Measurements from ENCODE around the gene MFSD6L. TPM values are rescaled to one million over a fixed set of nuclear protein-coding genes. Genes with fewer than 3 reads are reported as not detected.

The MFSD6L gene
- total RNA-seq = not detected
- long read RNA-seq = 0 reads

GRCh38 chr17:8798846-8799569 lies at the start of gene MFSD6L:
MFSD6L (minus strand) TSS chr17:8799365; CDS start chr17:8799120, 245 bp downstream.
- no peak for DNase-seq (ENCODE audit: low spot score)
- intact Hi-C loops (cut with DNase I) = no loop called here

GRCh38 chr17:8847891-8848290 lies 48.7 kb upstream of the MFSD6L start:
- DNase-seq (ENCODE audit: low spot score) = no peak
- intact Hi-C loops (cut with DNase I) = no loop called here

DNA sequence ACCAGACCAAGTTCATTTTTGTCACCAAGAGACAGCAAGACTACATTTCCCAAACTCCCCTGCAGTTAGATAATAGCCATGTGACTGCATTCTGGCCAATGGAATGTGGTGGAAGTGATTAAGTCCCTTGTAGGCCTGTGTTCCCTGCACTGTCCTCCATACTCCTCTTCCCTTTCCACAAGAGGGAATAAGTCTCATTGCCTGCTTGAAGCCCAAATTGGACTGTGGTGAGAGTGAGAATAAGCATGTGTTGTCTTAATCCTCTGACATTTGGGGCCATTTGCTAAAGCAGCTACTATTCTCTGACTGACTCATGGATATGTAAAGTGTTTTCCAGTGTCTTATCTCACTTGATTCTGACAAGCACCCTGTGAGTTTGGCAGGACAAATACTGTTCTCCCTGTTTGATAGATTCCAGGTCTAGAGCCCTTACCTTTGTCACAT lies 47.6 kb upstream of the MFSD6L start:
- no peak for DNase-seq (ENCODE audit: low spot score)
- intact Hi-C loops (cut with DNase I) = no loop called here

DNA sequence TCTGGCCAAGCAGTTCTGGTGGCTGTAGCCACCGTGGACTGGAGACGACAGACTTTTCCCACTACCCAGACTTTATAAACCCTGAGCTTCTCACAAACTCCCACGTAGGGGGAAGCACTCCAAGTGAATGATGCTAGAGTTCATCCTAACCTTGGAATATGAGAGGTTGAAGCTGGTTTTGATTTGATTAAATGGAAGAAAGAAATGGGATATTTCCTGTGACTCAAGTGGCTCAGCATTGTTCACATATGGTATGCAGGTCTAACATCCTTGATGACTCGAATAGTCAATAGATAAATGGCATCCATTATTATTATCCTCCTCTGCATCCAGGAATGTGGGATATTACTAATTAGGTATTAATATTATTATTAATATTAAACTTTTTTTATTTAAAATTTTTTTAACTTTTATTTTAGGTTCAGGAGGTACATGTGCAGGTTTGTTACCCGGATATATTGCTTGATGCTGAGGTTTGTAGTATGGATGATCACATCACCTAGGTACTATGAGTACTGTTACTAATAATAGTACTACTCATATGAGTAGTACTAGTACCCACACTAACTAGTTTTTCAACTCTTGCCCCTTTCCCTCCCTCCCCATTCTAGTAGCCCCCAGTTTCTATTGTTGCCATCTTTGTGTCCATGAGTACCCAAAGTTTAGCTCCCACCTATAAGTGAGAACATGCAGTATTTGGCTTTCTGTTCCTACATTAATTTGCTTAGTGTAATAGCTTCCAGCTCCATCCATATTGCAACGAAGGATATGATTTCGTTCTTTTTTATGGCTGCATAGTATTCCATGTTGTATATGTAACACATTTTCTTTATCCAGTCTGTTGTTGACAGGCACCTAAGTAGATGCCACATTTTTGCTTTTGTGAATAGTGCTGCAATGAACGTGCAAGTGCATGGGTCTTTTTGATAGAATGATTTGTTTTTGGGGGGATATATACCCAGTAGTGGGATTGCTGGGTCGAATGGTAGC lies 45.4 kb upstream of the MFSD6L start:
- DNase-seq (ENCODE audit: low spot score) = no peak

DNA sequence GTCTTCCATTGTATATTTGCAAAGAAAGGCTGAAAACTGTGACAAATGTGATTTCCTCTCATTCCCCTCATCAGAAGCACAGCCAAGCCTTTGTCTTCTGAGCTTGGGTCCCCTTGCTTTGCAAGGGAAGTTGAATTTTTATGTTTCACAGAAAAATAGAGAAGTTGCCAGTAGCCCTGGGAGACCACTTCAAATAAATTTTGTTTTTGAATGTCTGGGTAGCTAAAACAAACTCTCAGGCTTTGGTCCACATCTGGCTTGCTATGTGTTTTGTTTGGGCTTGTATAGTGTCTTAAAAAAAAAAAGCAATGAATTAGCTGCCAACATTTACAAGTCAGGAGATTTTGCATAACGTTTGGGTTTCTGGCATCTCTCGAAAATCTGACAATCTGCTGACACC lies 44.2 kb upstream of the MFSD6L start:
- DNase-seq (ENCODE audit: low spot score) = no peak
- intact Hi-C loops (cut with DNase I) = no loop called here

More for the DNA sequence above, 45.4 kb upstream of the MFSD6L start:
- intact Hi-C loops (cut with DNase I) = no loop called here

GRCh38 chr17:8841844-8842243 lies 42.7 kb upstream of the MFSD6L start:
- intact Hi-C loops (cut with DNase I) = no loop called here
- DNase-seq (ENCODE audit: low spot score) = no peak

DNA sequence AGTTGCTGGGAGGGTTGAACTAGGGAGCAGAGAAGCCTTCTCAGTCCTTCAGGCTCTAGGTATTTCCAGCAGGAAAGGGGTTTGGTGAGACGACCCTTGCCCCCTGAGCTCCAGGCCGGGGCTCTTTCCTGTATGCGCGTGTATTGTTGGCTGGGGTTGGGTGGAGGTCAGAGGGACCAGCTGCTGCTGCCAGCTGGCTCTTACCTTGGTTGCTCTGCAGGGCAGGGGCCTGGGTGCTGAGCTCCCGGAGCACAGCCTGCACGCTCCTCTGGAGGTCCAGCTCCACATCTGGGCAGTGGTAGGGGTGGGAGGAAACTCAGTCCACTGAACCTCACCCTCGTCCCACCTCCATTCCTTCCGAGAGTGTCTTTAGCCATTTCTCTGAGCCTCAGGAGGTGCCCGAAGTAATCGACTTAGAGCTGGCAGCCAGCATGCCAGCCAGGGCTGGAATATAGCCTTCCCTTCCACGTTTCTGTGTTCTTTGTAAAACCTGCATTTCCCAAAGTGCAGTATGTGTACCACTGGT lies 40.3 kb upstream of the MFSD6L start:
- no peak for DNase-seq (ENCODE audit: low spot score)
- intact Hi-C loops (cut with DNase I) = no loop called here

GRCh38 chr17:8838551-8839095 lies 39.5 kb upstream of the MFSD6L start:
- intact Hi-C loops (cut with DNase I) = no loop called here
- DNase-seq (ENCODE audit: low spot score) = no peak

GRCh38 chr17:8837563-8838075 lies 38.5 kb upstream of the MFSD6L start:
- intact Hi-C loops (cut with DNase I) = no loop called here
- DNase-seq (ENCODE audit: low spot score) = no peak

- no peak for DNase-seq (ENCODE audit: low spot score)
- intact Hi-C loops (cut with DNase I) = no loop called here
Measured at GRCh38 chr17:8836821-8837562, 37.8 kb upstream of the MFSD6L start.

DNA sequence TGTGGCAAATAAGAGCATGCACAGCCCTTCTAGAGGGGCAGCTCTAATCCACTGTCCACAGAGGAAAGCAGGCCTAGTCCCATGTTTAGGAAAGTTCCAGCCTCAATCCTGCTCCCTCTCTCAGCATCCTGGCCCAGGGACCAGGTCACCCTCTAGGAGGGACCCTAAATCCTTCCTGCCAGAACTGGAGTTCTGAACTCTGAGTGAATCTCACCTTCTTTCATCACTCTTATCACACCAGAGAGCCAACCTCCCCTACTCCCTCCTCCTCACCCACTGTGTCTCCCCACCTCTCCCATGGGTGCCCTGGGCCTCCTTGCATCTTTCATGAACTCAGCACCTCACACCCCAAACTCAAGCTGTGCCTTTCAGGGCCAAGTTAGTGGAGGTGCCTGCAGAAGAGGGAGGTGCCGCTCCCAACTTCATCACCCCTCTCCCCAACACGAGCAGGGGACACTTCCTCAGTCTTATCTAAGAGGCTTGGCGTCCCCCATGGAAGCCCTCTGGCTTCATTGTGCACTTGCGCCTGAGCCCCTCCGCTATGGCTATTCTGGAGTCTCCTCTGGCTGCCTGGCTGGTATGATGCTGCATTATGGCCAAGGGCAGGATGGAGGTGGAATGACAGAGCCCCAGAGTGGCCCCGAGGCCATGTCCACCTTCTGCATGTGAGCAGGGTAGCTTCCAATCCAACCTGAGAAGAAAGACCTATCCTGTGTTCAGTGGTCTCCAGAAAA lies 36.6 kb upstream of the MFSD6L start:
- intact Hi-C loops (cut with DNase I) = no loop called here
- no peak for DNase-seq (ENCODE audit: low spot score)

DNA sequence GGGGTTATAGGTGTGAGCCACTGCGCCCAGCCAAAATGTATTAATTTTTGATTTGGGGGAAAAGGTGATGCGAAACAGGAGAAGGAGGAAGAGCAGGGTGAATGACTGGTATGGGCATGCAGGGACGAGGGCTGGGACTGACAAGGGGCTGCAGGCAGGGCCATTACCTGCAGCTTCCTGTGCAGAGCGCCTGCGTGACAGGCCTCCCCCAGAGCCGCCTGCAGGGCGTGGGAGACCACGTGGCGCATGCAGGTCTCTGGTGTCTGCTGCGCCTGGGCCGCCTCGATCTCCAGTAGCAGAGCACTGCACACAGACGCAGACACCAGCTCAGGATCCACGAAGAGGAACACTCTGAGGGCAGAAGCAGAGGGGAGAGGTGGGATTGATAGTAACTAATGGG lies 35.9 kb upstream of the MFSD6L start:
- intact Hi-C loops (cut with DNase I) = no loop called here
- no peak for DNase-seq (ENCODE audit: low spot score)

- intact Hi-C loops (cut with DNase I) = no loop called here
- DNase-seq (ENCODE audit: low spot score) = no peak
Measured at GRCh38 chr17:8832711-8833352, 33.7 kb upstream of the MFSD6L start.

DNA sequence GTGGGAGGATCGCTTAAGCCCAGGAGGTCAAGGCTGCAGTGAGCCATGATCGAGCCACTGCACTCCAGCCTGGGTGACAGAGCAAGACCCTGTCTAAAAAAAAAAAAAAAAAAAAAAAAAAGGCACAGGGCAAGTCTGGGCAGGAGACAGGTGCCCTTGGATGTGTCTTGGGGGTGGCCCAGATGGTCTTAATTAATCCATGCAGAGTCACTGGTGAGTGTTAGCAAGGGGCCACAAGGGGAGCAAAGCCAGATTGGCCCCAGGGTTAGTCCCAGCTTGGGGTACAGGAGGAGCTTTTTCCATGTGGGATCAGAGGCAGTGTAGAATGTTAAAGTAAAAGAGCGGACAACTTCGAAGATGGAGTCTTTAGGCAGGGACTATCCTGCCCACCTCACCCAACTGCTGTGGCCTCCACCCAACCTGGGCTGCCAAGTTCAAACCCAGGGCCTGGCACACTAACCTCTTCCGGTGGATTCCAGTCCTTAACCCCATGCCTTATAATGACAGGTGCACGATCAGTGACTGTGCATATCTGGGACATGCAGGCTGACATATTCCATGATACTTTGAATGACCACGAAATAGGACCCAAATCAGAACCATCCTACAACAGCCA lies 32.2 kb upstream of the MFSD6L start:
- intact Hi-C loops (cut with DNase I) = no loop called here
- DNase-seq (ENCODE audit: low spot score) = no peak

- no peak for DNase-seq (ENCODE audit: low spot score)
- intact Hi-C loops (cut with DNase I) = no loop called here
Measured at GRCh38 chr17:8830141-8830540, 31.0 kb upstream of the MFSD6L start.

DNA sequence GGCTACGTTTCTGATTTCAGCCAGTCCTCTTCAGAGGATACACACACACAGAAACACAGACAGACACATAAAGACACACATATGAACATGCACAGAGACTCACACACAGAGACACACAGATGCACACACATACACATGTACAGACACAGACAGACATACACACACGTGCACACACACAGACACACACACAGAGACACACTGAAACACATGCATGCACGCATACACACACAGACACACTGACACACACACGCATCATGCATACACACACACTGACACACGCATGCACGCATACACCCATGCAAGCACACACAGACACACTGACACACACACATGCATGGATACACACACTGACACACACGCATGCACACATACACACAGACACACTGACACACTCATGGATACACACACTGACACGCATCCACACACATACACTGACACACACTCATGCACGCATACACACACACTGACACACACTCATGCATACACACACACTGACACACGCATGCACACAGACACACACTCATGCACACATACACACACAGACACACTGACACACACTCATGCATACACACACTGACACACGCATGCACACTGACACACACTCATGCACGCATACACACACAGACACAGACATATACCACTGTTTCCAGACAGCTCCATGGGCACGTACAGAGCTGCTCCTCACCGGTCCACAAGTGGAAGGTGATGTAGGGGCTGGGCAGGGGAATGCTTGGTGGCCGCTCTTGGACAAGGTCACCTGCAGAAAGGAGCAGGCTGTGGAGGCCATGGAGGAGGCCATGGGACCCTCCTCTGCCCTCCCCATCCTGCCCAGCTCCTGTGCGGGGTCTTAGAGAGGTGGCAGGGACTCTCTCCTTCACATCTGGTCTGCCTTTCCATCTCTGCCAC lies 30.1 kb upstream of the MFSD6L start:
- intact Hi-C loops (cut with DNase I) = no loop called here
- no peak for DNase-seq (ENCODE audit: low spot score)

- no peak for DNase-seq (ENCODE audit: low spot score)
- intact Hi-C loops (cut with DNase I) = no loop called here
Measured at GRCh38 chr17:8828517-8828875, 29.3 kb upstream of the MFSD6L start.

Measured in cardiac septum (tissue), 1 donor.